Stimulated activated CD4-positive, alpha-beta T cell treated with anti-CD3 and anti-CD28 coated beads, Interleukin-1b, Interleukin-23, amount 100 ng/mL, for 4 hours (primary cell): ENCODE results near the gene VWA3A.
"Not testable (repeated sequence)": the region's sequence is repeated elsewhere in the genome, so short reads cannot be mapped to it uniquely, and the experiment has no call there.

Experiments used
- DNase-seq, 2 donors: peaks; one replicate each; pipeline ENCODE4 v3.0.0-alpha.2; 2020; ENCODE audit warnings: low read depth in 2 of 2

The VWA3A gene

GRCh38 chr16:22086440-22086839, 5.9 kb upstream of the VWA3A start:
- no peak for DNase-seq

- DNase-seq = no peak
Observed at GRCh38 chr16:22088642-22089041, 3.7 kb upstream of the VWA3A start.

GRCh38 chr16:22089910-22090309, 2.4 kb upstream of the VWA3A start:
- no peak for DNase-seq

DNA sequence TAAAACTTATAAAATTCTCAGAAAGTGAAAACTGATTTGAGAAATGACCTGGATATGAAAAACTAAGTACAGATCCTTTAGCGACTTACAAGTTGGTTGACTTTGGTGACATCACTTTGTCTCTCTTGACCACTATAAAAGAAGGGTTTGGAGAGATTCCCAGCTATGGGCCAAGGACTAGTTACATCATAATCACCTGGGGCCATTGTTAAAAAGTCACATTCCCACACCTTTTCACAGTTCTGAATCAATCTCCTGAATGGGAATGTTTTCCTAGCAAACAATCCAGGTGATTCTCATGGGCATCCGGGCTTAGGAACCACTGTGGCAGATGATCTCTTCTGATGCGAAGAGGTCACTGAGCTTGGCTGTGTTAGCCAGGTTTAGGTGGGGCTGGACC, 620 bp upstream of the VWA3A start:
- no peak for DNase-seq

DNA sequence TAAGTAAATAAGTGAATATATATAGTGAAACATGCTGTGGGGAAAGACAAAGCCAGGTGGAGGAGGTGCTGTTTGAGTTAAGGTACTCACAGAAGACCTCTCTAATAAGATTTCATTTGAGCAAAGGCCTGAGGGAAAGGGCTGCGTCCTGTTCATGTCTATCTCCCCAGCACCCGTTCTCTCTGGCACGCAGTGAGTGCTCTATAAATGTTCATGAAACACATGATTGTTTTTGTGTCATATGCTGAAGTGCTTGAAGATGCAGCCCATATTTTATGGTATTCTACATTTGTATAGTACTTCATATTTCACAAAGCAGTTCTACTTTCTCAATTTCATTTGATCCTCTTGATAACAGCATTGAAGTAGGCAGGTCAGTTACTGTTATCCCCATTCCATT, 990 bp downstream of the VWA3A start:
- no peak for DNase-seq

GRCh38 chr16:22093996-22094395, 1.7 kb downstream of the VWA3A start:
- DNase-seq = no peak

GRCh38 chr16:22098405-22099255, 6.3 kb downstream of the VWA3A start:
- DNase-seq = no peak

GRCh38 chr16:22099256-22099975, 7.1 kb downstream of the VWA3A start:
- no peak for DNase-seq

- DNase-seq = no peak
Observed at GRCh38 chr16:22103441-22103840, 11.1 kb downstream of the VWA3A start.

DNA sequence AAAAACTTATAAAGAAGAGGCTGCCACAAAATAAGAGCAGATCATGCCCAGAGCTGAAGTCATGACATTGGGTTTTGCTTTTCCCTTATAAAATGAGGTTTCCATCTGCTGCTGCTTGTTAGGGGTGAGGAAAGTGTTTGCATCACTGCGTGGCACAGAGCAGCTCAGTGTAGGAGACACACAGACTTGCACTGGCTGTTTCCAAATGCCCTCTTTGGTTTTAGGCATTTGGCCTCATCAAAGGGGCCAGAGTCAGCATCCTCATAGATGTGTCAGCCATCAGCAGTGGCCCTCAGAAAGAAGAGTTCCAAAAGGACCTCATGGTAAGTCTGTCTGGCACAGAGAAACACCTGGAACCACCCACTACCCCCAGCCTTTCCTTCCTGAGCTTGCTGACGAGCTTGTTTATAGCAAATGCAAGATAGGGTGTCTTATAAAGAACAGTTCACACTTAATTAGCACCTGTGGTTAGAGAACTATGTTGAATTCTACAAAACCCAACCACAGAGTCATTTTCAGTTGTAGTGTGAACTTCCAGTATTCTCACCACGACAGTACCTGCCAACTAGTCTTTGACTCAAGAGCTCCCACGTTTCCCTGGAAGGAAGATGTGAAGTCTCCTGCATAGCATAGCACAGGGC, 17.0 kb downstream of the VWA3A start:
- DNase-seq = no peak

GRCh38 chr16:22111629-22112028, 19.3 kb downstream of the VWA3A start:
- not testable (repeated sequence) for DNase-seq

DNA sequence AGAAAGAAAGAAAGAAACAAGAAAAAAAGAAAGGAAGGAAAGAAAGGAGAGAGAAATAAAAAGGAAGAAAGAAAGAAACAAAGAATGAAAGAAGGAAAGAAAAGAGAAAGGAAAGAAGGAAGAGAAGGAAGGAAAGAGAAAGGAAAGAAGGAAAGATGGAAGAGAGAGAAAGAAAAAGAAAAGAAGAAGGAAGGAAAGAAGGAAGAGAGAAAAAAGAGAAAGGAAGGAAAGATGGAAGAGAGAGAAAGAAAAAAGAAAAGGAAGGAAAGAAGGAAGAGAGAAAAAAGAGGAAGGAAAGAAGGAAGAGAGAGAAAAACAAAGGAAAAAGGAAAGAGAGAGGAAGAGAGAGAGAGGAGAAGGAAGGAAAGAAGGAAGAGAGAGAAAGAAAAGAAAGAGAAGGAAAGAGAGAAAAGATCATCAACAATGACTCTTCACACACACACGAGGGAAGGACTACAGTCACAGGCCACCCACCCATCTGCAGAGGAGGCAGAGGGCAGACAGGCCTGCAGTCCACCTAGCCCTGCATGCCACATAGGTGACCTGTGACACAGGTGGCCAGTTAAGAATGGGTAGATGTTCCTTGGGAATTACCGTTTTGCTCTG, 23.9 kb downstream of the VWA3A start:
- no peak for DNase-seq

DNA sequence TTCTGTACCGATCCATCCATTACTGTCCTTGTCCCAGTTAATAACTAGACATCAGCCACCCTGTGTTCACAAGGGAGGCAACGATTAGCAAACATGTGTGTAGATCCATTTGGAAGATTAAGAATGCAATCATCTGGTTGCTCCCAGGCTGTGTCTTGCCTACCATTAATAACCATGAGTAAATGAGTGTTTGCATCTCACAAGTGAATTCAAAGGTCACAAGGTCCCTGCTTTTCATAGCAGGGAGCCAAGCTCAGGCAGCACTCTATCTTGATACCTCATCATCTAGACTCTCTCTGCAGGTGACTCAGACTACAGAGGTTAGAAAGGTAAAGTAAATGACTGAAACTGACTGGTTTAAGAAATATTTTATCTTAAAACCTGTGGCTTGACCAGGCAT, 25.3 kb downstream of the VWA3A start:
- no peak for DNase-seq

DNA sequence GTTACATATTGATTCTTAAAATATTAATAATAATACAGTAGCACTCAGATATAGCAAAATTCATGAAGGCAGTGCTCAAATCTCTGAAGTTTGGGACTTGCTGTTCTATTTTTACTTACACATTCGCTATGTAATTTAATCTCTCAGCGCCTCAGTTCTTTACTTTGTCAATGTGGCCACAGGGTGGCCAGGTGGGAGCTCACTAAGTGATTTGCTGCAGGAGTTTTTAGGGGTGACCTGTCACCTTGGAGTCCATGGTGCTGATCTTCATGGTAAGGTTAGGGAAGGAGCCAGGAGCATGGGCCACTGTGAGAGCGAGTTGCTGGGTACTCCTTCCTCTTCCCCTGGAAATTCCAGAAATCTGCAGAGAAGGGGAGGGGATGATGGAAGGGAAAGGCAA, 28.1 kb downstream of the VWA3A start:
- no peak for DNase-seq

DNA sequence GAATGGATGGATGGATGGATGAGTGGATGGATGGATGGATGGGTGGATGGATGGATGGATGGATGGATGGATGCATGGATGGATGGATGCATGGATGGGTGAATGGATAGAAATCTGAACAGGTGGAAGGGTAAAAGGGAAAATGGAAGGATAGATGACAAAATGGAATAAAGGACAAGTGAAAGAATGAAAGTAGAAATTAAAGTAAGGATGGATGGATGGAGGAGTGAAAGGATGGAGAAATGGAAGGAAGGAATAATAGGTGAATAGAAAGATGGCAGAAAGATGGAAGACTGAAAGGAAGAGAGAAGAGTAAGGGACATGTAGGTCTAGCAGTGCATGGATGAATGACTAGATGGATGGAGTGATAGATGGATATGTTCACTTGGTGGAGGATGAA, 29.9 kb downstream of the VWA3A start:
- no peak for DNase-seq

- DNase-seq = no peak
Observed at GRCh38 chr16:22123146-22123545, 30.8 kb downstream of the VWA3A start.

DNA sequence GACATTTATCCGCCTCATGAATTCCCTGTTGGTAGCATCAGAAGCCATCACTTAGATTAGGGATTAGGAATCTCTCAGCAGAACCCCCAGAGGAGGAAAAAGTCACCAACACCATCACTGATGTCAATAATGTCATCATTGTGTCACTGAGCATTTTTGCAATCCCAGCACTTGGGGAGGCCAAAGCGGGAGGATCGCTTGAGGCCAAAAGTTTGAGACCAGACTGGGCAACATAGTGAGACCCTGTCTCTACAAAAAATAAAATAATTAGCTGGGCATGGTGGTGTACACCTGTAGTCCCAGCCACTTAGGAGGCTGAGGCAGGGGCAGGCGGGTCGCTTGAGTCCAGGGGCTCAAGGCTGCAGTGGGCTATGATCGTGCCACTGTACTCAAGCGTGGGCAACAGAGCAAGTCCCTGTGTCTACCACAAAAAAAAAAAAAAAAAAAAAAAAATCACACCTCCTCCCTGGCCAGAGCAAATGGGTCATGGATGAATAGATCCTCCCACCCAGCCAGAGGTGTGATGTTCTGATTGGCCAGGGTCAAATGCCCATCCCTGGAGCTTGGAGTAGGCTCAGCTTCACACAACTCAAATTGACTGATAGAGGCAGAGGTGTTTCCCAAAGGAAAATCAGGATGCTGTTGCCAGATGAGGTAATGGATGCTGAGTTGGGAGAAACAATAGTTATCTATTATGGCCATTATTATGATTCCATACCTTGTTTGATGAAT, 31.6 kb downstream of the VWA3A start:
- DNase-seq = no peak

DNA sequence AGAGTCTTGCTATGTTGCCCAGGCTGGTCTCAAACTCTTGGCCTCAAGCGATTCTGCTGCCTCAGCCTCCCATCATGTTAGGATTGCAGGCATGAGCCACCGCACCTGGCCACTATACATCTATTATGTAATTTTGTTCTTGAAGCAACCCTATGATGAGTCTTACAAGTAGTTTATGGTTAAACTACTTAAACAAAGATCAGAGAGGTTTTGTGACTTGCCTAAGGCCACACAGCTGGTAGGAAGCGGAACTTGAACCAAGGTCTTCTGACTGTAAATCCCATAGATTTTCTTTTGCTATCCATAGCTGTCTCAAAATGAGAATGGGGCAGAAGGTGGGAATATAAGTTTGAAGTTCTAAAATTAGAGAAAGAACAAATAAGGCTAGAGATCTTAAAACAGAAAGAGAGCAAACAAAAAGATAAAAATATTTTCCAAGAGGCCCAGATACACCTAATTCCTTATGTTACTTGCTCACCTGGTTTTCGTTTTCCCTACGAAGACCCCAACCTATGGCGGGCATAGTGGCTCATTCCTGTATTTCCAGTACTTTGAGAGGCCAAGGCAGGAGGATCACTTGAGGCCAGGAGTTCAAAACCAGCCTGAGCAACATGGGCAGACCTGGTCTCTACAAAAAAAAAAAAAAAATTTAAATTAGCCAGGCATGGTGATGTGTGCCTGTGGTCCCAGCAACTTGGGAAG, 32.4 kb downstream of the VWA3A start:
- no peak for DNase-seq

- no peak for DNase-seq
Observed at GRCh38 chr16:22126037-22126558, 33.8 kb downstream of the VWA3A start.

- DNase-seq = not testable (repeated sequence)
Observed at GRCh38 chr16:22128537-22128936, 36.2 kb downstream of the VWA3A start.

GRCh38 chr16:22130528-22130927, 38.2 kb downstream of the VWA3A start:
- no peak for DNase-seq
